GM23338 (cell line): ENCODE results near the gene PAX3. TPM values are rescaled to one million over a fixed set of nuclear protein-coding genes. Genes with fewer than 3 reads are reported as not detected.

ENCODE experiments used
- ATAC-seq: fragments of 200-7000 bp; cut with Tn5 transposase; 3 replicates; pipeline ENCODE4 v1.9.1; 2020
- DNase-seq: peaks from one replicate; pipeline ENCODE4 v3.0.0-alpha.2; 2015; ENCODE audit warnings: low spot score
- H2AFZ ChIP-seq: fragments of 200-600 bp; sonication (generic); 2 replicates; pipeline ENCODE4 v1.8.0; 2016; ENCODE audit warnings: antibody characterized with exemption, mild to moderate bottlenecking, moderate library complexity
- H3F3A ChIP-seq: fragments of 200-600 bp; sonication (generic); replicated peaks from 2 replicates; pipeline ENCODE4 v1.8.0; 2017; ENCODE audit warnings: antibody characterized with exemption, mixed run types, low read depth
- H3K27ac ChIP-seq: fragments of 200-600 bp; sonication (generic); 2 replicates; pipeline ENCODE4 v1.6.1; 2016; ENCODE audit warnings: low read depth
- H3K27me3 ChIP-seq: fragments of 200-600 bp; sonication (generic); 2 replicates; pipeline ENCODE4 v1.8.0; 2016; ENCODE audit warnings: mild to moderate bottlenecking, mixed run types, moderate library complexity; ENCODE audit not compliant: insufficient read depth
- H3K36me3 ChIP-seq: fragments of 200-600 bp; sonication (generic); 2 replicates; pipeline ENCODE4 v1.8.0; 2016; ENCODE audit warnings: mild to moderate bottlenecking; ENCODE audit not compliant: insufficient read depth
- H3K4me1 ChIP-seq: fragments of 200-600 bp; sonication (generic); 2 replicates; pipeline ENCODE4 v1.8.0; 2016; ENCODE audit warnings: mild to moderate bottlenecking, moderate library complexity; ENCODE audit not compliant: insufficient read depth
- H3K4me2 ChIP-seq: fragments of 200-600 bp; sonication (generic); 2 replicates; pipeline ENCODE4 v1.7.1; 2017; ENCODE audit warnings: mixed run types
- H3K4me3 ChIP-seq: fragments of 200-600 bp; sonication (generic); 2 replicates; pipeline ENCODE4 v1.6.1; 2016; ENCODE audit warnings: mixed run types
- H3K79me2 ChIP-seq: fragments of 200-600 bp; sonication (generic); replicated peaks from 2 replicates; pipeline ENCODE4 v1.8.0; 2017; ENCODE audit warnings: mild to moderate bottlenecking; ENCODE audit not compliant: insufficient read depth
- H3K9me2 ChIP-seq: fragments of 200-600 bp; sonication (generic); 2 replicates; pipeline ENCODE4 v1.8.0; 2017; ENCODE audit not compliant: insufficient read depth
- H4K20me1 ChIP-seq: fragments of 200-600 bp; sonication (generic); replicated peaks from 2 replicates; pipeline ENCODE4 v1.8.0; 2017; ENCODE audit warnings: mild to moderate bottlenecking; ENCODE audit not compliant: insufficient read depth
- H3K27ac Mint-ChIP-seq: 2 replicates; pipeline ENCODE4 v1.8.0; 2020; ENCODE audit warnings: inconsistent platforms, mild to moderate bottlenecking, moderate library complexity, mixed read lengths
- H3K27me3 Mint-ChIP-seq: 3 replicates; pipeline ENCODE4 v1.8.0; 2022; ENCODE audit warnings: low read depth, mild to moderate bottlenecking, moderate library complexity, mixed read lengths, inconsistent platforms; ENCODE audit not compliant: insufficient read depth, poor library complexity
- H3K36me3 Mint-ChIP-seq: 3 replicates; pipeline ENCODE4 v1.8.0; 2021; ENCODE audit warnings: low read depth, mild to moderate bottlenecking, inconsistent platforms, moderate library complexity, mixed read lengths
- H3K4me1 Mint-ChIP-seq: 3 replicates; pipeline ENCODE4 v1.8.0; 2020; ENCODE audit warnings: mild to moderate bottlenecking, inconsistent platforms, mixed read lengths
- H3K4me3 Mint-ChIP-seq: 3 replicates; pipeline ENCODE4 v1.8.0; 2021; ENCODE audit warnings: moderate library complexity, mild to moderate bottlenecking, inconsistent platforms, mixed read lengths
- H3K9me3 Mint-ChIP-seq: 3 replicates; pipeline ENCODE4 v1.8.0; 2020; ENCODE audit warnings: moderate library complexity, mild to moderate bottlenecking, inconsistent platforms, mixed read lengths
- ETS1 ChIP-seq: IDR thresholded peaks from 2 replicates; pipeline ENCODE4 v1.6.1; 2016; ENCODE audit warnings: antibody characterized with exemption
- EZH2 ChIP-seq: fragments of 200-600 bp; sonication (generic); IDR thresholded peaks from one replicate; pipeline ENCODE4 v1.8.0; 2017; ENCODE audit warnings: antibody characterized with exemption, mild to moderate bottlenecking, low read depth; ENCODE audit not compliant: unreplicated experiment
- EZH2phosphoT487 ChIP-seq: fragments of 200-600 bp; sonication (generic); IDR thresholded peaks from one replicate; pipeline ENCODE4 v1.8.1; 2018; ENCODE audit warnings: antibody characterized with exemption; ENCODE audit not compliant: unreplicated experiment
- ZNF114 ChIP-seq: fragments of 250-450 bp; sonication (Bioruptor Pico); IDR thresholded peaks from 2 replicates; pipeline ENCODE4 v1.5.0; 2020; ENCODE audit warnings: mild to moderate bottlenecking, moderate library complexity
- ZNF331 ChIP-seq: fragments of 250-450 bp; sonication (Bioruptor Pico); IDR thresholded peaks from 2 replicates; pipeline ENCODE4 v1.5.0; 2020; ENCODE audit warnings: low read depth, mild to moderate bottlenecking, moderate library complexity
- polyA plus RNA-seq: library from polyadenylated mRNA; unstranded; fragments of >200 nt; fragmentation: Nextera tagmentation; extraction: Ambion mirVana; gene quantifications from 2 replicates; pipeline ENCODE4 v1.2.1, GENCODE V29; 2016
- total RNA-seq: library from RNA; depleted of rRNA; stranded (reverse); fragments of >200 nt; shearing (Covaris generic); gene quantifications from 2 replicates; pipeline ENCODE4 v1.2.3, GENCODE V29; 2014
- TF ChIP-seq, protein P1 (sequence below), 2 experiments: fragments of 200-600 bp in 1 of 2; sonication (generic) in 1 of 2; conservative IDR thresholded peaks; 2 replicates each; pipeline versions ENCODE4 v1.5.1 to v1.6.1; 2016 to 2017; ENCODE audit warnings: antibody characterized with exemption in 2 of 2, low read depth in 2 of 2, mild to moderate bottlenecking in 2 of 2, moderate library complexity in 1 of 2

Gene PAX3
- total and polyA plus RNA-seq, 2 experiments from 2014 or later, result not detected

- Mint-ChIP-seq H3K4me1 (peaks cover 6% of the 10 kb centered on the region), H3K27me3 (peaks cover 56% of the 10 kb centered on the region), H3K4me3 (peak overlapping the region; percentile 78), H3K9me3 (no peaks in the 10 kb centered on the region; the same call in 2 of the 3 replicates), H3K36me3 (no peaks in the 10 kb centered on the region; the same call in 2 of the 3 replicates), H3K27ac (no peak overlapping the region)
- ATAC-seq (peak; percentile 12), DNase-seq (peak; percentile 40)
- peaks cover 7% of the 10 kb centered on the region; the same call in 1 of the 2 replicates for H3K4me1 ChIP-seq
- H2AFZ ChIP-seq, result peak overlapping the region; percentile 93
- H3K4me2 ChIP-seq, result peak overlapping the region; percentile 96
- TF ChIP-seq ZNF114 (CRISPR knock-in tag) (no peak), EZH2phosphoT487 (peak; percentile 69), EZH2 (peak; percentile 93)
- H3K4me3 ChIP-seq, result peak overlapping the region; percentile 74
- no peak overlapping the region for H3K27ac ChIP-seq
- no peaks in the 10 kb centered on the region for H3K36me3 ChIP-seq
- H3F3A ChIP-seq, result no peaks in the 10 kb centered on the region
- peaks cover 95% of the 10 kb centered on the region for H3K27me3 ChIP-seq
- peaks cover 10% of the 10 kb centered on the region for H4K20me1 ChIP-seq
- no peaks in the 10 kb centered on the region for H3K9me2 ChIP-seq
- H3K79me2 ChIP-seq, result no peaks in the 10 kb centered on the region
Observed at GRCh38 chr2:222320436-222321395, 21.9 kb upstream of the PAX3 start.

- no peak overlapping the region for H3K27ac Mint-ChIP-seq
- Histone ChIP-seq H3K4me2 (peak overlapping the region; percentile 96), H3K4me1 (peaks cover 7% of the 10 kb centered on the region; the same call in 1 of the 2 replicates), H2AFZ (peak overlapping the region; percentile 93), H4K20me1 (peaks cover 10% of the 10 kb centered on the region), H3K27me3 (peaks cover 95% of the 10 kb centered on the region), H3K27ac (no peak overlapping the region), H3K36me3 (no peaks in the 10 kb centered on the region), H3K9me2 (no peaks in the 10 kb centered on the region), H3F3A (no peaks in the 10 kb centered on the region), H3K79me2 (no peaks in the 10 kb centered on the region), H3K4me3 (peak overlapping the region; percentile 74)
- H3K4me3 Mint-ChIP-seq, result peak overlapping the region; percentile 78
- DNase-seq (peak; percentile 69), ATAC-seq (peak; percentile 54)
- peaks cover 64% of the 10 kb centered on the region for H3K27me3 Mint-ChIP-seq
- H3K36me3 Mint-ChIP-seq, result no peaks in the 10 kb centered on the region; the same call in 2 of the 3 replicates
- H3K9me3 Mint-ChIP-seq, result no peaks in the 10 kb centered on the region; the same call in 2 of the 3 replicates
- TF ChIP-seq EZH2 (no peak), ETS1 (no peak), ZNF331 (no peak), EZH2phosphoT487 (peak; percentile 28)
- TF ChIP-seq, protein P1, sequence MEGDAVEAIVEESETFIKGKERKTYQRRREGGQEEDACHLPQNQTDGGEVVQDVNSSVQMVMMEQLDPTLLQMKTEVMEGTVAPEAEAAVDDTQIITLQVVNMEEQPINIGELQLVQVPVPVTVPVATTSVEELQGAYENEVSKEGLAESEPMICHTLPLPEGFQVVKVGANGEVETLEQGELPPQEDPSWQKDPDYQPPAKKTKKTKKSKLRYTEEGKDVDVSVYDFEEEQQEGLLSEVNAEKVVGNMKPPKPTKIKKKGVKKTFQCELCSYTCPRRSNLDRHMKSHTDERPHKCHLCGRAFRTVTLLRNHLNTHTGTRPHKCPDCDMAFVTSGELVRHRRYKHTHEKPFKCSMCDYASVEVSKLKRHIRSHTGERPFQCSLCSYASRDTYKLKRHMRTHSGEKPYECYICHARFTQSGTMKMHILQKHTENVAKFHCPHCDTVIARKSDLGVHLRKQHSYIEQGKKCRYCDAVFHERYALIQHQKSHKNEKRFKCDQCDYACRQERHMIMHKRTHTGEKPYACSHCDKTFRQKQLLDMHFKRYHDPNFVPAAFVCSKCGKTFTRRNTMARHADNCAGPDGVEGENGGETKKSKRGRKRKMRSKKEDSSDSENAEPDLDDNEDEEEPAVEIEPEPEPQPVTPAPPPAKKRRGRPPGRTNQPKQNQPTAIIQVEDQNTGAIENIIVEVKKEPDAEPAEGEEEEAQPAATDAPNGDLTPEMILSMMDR (conservative IDR thresholded peaks at IDR 0.05; ENCODE audit: low read depth in 2 of 2), result 0 out of 4 replicates have a peak, but pooled peaks of 1 of the 2 experiments have one; percentile 1
- H3K4me1 Mint-ChIP-seq, result peaks cover 6% of the 10 kb centered on the region
Observed at GRCh38 chr2:222319586-222320435, 21.0 kb upstream of the PAX3 start.
